Measurements from ENCODE around the gene ACAA1. TPM values are rescaled to one million over a fixed set of nuclear protein-coding genes. Genes with fewer than 3 reads are reported as not detected.

The ACAA1 gene
- total and polyA plus RNA-seq, 10 of the 15 experiments (the other 5 are each of a cell fraction or from before 2014, with no cell fraction given): 5.7 to 85.4 (median 60.6) TPM

GRCh38 chr3:38136777-38137614 is at the start of gene ACAA1 (continued):
- no peak for TF ChIP-seq KAT2A (conservative IDR thresholded peaks at IDR 0.05; ENCODE audit: control insufficient read depth, low read depth, low read length)
- peak; percentile 86 for TF ChIP-seq POLR2AphosphoS2 (IDR thresholded peaks at IDR 0.05; ENCODE audit: low read depth, low read length)
- TF ChIP-seq BACH1 (IDR thresholded peaks at IDR 0.05; ENCODE audit: borderline replicate concordance): peak; percentile 71; the same call in 1 of the 2 replicates
- no peak for TF ChIP-seq ZBTB11 (CRISPR knock-in tag; IDR thresholded peaks at IDR 0.05)
- TF ChIP-seq MLLT1 (IDR thresholded peaks at IDR 0.05): no peak
- no peak for TF ChIP-seq NR2C2 (IDR thresholded peaks at IDR 0.05; ENCODE audit: borderline replicate concordance, control insufficient read depth, insufficient read length, low read depth)
- no peak for TF ChIP-seq MEF2B (IDR thresholded peaks at IDR 0.05; ENCODE audit: partially characterized antibody, poor library complexity, severe bottlenecking)
- TF ChIP-seq CBX5 (IDR thresholded peaks at IDR 0.05; ENCODE audit: low read depth): no peak
- no peak for TF ChIP-seq ETV6 (conservative IDR thresholded peaks at IDR 0.05 in 1 of 2, IDR thresholded peaks at IDR 0.05 in 1 of 2; ENCODE audit: borderline replicate concordance in 1 of 2, low read depth in 1 of 2)
- peak; percentile 17; the same call in 1 of the 2 replicates for TF ChIP-seq SMARCA5 (IDR thresholded peaks at IDR 0.05)
- no peak for TF ChIP-seq ZZZ3 (IDR thresholded peaks at IDR 0.05; ENCODE audit: control insufficient read depth, insufficient read length, low read depth)
- no peak for TF ChIP-seq CHD1 (IDR thresholded peaks at IDR 0.05; ENCODE audit: low read depth, low read length)
- no peak for TF ChIP-seq REST (IDR thresholded peaks at IDR 0.05; ENCODE audit: low read depth, low read length)
- no peak for TF ChIP-seq ZNF592 (IDR thresholded peaks at IDR 0.05)
- no peak for TF ChIP-seq ASH2L (IDR thresholded peaks at IDR 0.05; ENCODE audit: borderline replicate concordance, low read depth)

All from GM12878 (cell line).